Measurements from ENCODE around the gene DOCK9. TPM values are rescaled to one million over a fixed set of nuclear protein-coding genes. Genes with fewer than 3 reads are reported as not detected.

The DOCK9 gene
- total and polyA plus RNA-seq, 8 donors: 7.5 to 26.3 (median 16.3) TPM

- Histone ChIP-seq H3K36me3 (no peaks in the 10 kb centered on the region), H3K4me1 (no peaks in the 10 kb centered on the region), H3K4me3 (no peak overlapping the region), H3K27me3 (no peaks in the 10 kb centered on the region), H3K9me3 (no peaks in the 10 kb centered on the region), H3K27ac (no peak overlapping the region)
- FAIRE-seq (no peak), DNase-seq (no peak), ATAC-seq (no peak)
- WGBS, 2 donors: 94 to 98% methylated on average over 2 of the region's 2 CpGs
- no peak for TF ChIP-seq CTCF (IDR thresholded peaks at IDR 0.05)
- intact Hi-C loops (cut with DNase I): no loop called here
Measured at GRCh38 chr13:98874029-98874397, 103.9 kb downstream of the DOCK9 start.

- Histone ChIP-seq H3K9me3 (no peaks in the 10 kb centered on the region), H3K4me1 (no peaks in the 10 kb centered on the region), H3K36me3 (no peaks in the 10 kb centered on the region), H3K27me3 (no peaks in the 10 kb centered on the region), H3K4me3 (no peak overlapping the region), H3K27ac (no peak overlapping the region)
- intact Hi-C loops (cut with DNase I): no loop called here
- 97 to 98% methylated on average over 3 of the region's 3 CpGs for WGBS, 2 donors
- no peak for ATAC-seq
- TF ChIP-seq CTCF (IDR thresholded peaks at IDR 0.05): no peak
- DNase-seq: no peak
- FAIRE-seq: no peak
Measured at GRCh38 chr13:98873377-98874028, 104.4 kb downstream of the DOCK9 start.

GRCh38 chr13:98871727-98872126 is 106.1 kb downstream of the DOCK9 start:
- DNase-seq (no peak), ATAC-seq (no peak), FAIRE-seq (no peak)
- Histone ChIP-seq H3K4me3 (no peak overlapping the region), H3K4me1 (no peaks in the 10 kb centered on the region), H3K36me3 (peaks cover 0 to 15% (median 0%) of the 10 kb centered on the region in 3 donors), H3K27me3 (no peaks in the 10 kb centered on the region), H3K27ac (no peak overlapping the region), H3K9me3 (no peaks in the 10 kb centered on the region)
- no peak for TF ChIP-seq CTCF (IDR thresholded peaks at IDR 0.05)
- 89 to 92% methylated on average over 13 of the region's 13 CpGs for WGBS, 2 donors
- intact Hi-C loops (cut with DNase I): no loop called here

GRCh38 chr13:98869408-98870090 is 108.3 kb downstream of the DOCK9 start:
- ATAC-seq (no peak), DNase-seq (no peak), FAIRE-seq (no peak)
- TF ChIP-seq CTCF (IDR thresholded peaks at IDR 0.05): no peak
- no peak overlapping the region for H3K4me3 ChIP-seq
- no peaks in the 10 kb centered on the region for H3K9me3 ChIP-seq
- H3K27me3 ChIP-seq: no peaks in the 10 kb centered on the region
- H3K4me1 ChIP-seq: no peaks in the 10 kb centered on the region
- no peak overlapping the region for H3K27ac ChIP-seq
- peaks cover 0 to 21% (median 0%) of the 10 kb centered on the region in 3 donors for H3K36me3 ChIP-seq
- WGBS, 2 donors: 76 to 82% methylated on average over 6 of the region's 6 CpGs
- intact Hi-C loops (cut with DNase I): no loop called here

GRCh38 chr13:98868932-98869331 is 108.9 kb downstream of the DOCK9 start:
- intact Hi-C loops (cut with DNase I): no loop called here
- H3K9me3 ChIP-seq: no peaks in the 10 kb centered on the region
- FAIRE-seq (no peak), DNase-seq (no peak), ATAC-seq (no peak)
- H3K36me3 ChIP-seq: peaks cover 0 to 21% (median 0%) of the 10 kb centered on the region in 3 donors
- 91 to 94% methylated on average over 3 of the region's 3 CpGs for WGBS, 2 donors
- no peak overlapping the region for H3K27ac ChIP-seq
- TF ChIP-seq CTCF (IDR thresholded peaks at IDR 0.05): no peak
- H3K4me3 ChIP-seq: no peak overlapping the region
- H3K4me1 ChIP-seq: no peaks in the 10 kb centered on the region
- no peaks in the 10 kb centered on the region for H3K27me3 ChIP-seq

Data from pancreas (tissue), 10 donors.